Stimulated activated CD8-positive, alpha-beta memory T cell treated with anti-CD3 and anti-CD28 coated beads, Interleukin-4, amount 100 ng/mL, for 48 hours (primary cell): ENCODE data around the gene ARHGDIG.
"Not testable (repeated sequence)": the region's sequence is repeated elsewhere in the genome, so short reads cannot be mapped to it uniquely, and the experiment has no call there.

Source experiments
- DNase-seq: peaks from one replicate; pipeline ENCODE4 v3.0.0-alpha.2; 2020

ARHGDIG gene

GRCh38 chr16:280552-280951 lies at the start of gene ARHGDIG:
Gene ARHGDIG (plus strand): TSS chr16:280591. CDS start chr16:280681, 90 bp downstream.
- no peak for DNase-seq

GRCh38 chr16:230949-231348 lies 49.4 kb upstream of the ARHGDIG start:
- DNase-seq, result no peak

- DNase-seq, result peak; percentile 96
Measured at GRCh38 chr16:234468-235305, 45.7 kb upstream of the ARHGDIG start, which contains the start of gene FAM234A. Gene FAM234A (plus strand): TSS chr16:234821. CDS start chr16:254414, 19,593 bp downstream.

- DNase-seq, result no peak
Measured at GRCh38 chr16:239948-240277, 40.5 kb upstream of the ARHGDIG start.

GRCh38 chr16:240559-240958 lies 39.8 kb upstream of the ARHGDIG start:
- DNase-seq, result no peak

GRCh38 chr16:242281-242680 lies 38.1 kb upstream of the ARHGDIG start:
- no peak for DNase-seq

- DNase-seq, result no peak
Measured at GRCh38 chr16:243348-243747, 37.0 kb upstream of the ARHGDIG start.

- no peak for DNase-seq
Measured at GRCh38 chr16:245105-245504, 35.3 kb upstream of the ARHGDIG start.

GRCh38 chr16:247027-247426 lies 33.4 kb upstream of the ARHGDIG start:
- no peak for DNase-seq

GRCh38 chr16:249431-249830 lies 31.0 kb upstream of the ARHGDIG start:
- no peak for DNase-seq

- DNase-seq, result peak; percentile 50
Measured at GRCh38 chr16:252366-253337, 27.7 kb upstream of the ARHGDIG start.

GRCh38 chr16:253833-254232 lies 26.6 kb upstream of the ARHGDIG start:
- DNase-seq, result no peak

- DNase-seq, result no peak
Measured at GRCh38 chr16:254461-254860, 25.9 kb upstream of the ARHGDIG start.

GRCh38 chr16:255183-255582 lies 25.2 kb upstream of the ARHGDIG start:
- no peak for DNase-seq

GRCh38 chr16:258091-258490 lies 22.3 kb upstream of the ARHGDIG start:
- DNase-seq, result not testable (repeated sequence)

GRCh38 chr16:259226-259625 lies 21.2 kb upstream of the ARHGDIG start:
- no peak for DNase-seq

- no peak for DNase-seq
Measured at GRCh38 chr16:259814-260253, 20.6 kb upstream of the ARHGDIG start.

- DNase-seq, result no peak
Measured at GRCh38 chr16:260326-260725, 20.1 kb upstream of the ARHGDIG start.

GRCh38 chr16:261031-261691 lies 19.2 kb upstream of the ARHGDIG start:
- DNase-seq, result no peak

GRCh38 chr16:262121-262745 lies 18.2 kb upstream of the ARHGDIG start:
- no peak for DNase-seq

GRCh38 chr16:263182-263774 lies 17.1 kb upstream of the ARHGDIG start:
- no peak for DNase-seq

GRCh38 chr16:263944-264343 lies 16.4 kb upstream of the ARHGDIG start:
- DNase-seq, result no peak
